ENCODE measurements around the gene NPIPB2. TPM values are rescaled to one million over a fixed set of nuclear protein-coding genes. Genes with fewer than 3 reads are reported as not detected.

The NPIPB2 gene
- total RNA-seq, 1 donor from 2014 or later: 4.9 TPM

DNA sequence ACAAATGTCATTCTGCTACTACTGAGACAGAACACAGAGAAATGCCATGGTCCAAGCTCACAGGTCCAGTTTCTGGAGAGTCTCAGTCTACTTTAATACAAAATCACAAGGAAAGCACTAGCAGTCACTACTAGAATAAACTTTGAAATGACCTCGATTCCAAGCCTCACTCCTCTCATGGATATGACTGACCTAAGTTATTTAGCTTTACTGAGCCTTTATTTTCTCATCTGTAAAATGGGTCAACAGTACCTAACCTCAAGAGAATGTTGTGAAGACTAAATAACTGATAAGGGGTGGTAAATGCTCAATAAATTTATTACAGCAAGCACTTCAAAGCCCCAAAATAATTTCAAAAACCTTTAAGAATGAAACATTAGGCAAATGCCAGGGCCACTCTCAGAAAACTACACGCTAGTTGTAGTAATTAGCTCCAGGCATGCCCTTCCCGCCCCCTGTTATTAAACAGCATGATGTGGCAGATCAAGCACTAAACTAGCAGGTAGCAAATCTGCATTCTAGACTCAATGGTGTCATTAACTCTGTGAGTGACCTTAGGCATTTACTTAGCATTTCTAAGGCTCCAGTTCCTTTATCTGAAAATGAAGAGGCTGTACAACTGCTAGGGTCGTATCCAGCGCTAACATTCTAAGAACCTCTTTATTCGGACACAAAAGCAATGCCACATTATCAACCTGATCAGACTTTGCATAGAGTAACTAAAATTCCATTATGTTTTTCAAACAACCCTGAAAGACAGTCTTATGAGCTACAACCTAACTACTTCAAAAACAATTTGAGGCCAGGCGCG, 34.5 kb downstream of the NPIPB2 start:
- no peak for FAIRE-seq
- no peak for DNase-seq (ENCODE audit: low spot score in 2 of 2)

DNA sequence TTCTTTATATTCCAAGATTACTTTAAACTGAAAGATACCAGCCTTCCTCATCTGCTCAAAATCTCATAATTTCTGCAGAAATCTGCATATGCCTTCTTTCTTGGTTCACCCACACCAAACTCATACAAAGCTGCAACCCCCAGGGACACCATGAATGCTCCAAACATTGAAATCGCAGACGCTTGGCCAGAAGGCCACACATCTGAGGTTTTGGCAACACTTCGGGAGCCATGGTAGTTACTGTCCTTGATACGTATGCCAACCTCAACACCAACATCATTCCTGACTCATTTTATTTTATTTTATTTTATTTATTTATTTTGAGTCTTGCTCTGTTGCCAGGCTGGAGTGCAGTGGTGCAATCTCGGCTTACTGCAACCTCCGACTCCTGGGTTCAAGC, 37.9 kb downstream of the NPIPB2 start:
- FAIRE-seq: no peak

GRCh38 chr16:11901091-11901490, 40.8 kb downstream of the NPIPB2 start:
- FAIRE-seq (no peak), DNase-seq (ENCODE audit: low spot score in 2 of 2) (no peak)

More for the DNA sequence above, 37.9 kb downstream of the NPIPB2 start:
- DNase-seq (ENCODE audit: low spot score in 2 of 2): no peak

GRCh38 chr16:11896486-11897176, 45.2 kb downstream of the NPIPB2 start:
- no peak for FAIRE-seq

DNA sequence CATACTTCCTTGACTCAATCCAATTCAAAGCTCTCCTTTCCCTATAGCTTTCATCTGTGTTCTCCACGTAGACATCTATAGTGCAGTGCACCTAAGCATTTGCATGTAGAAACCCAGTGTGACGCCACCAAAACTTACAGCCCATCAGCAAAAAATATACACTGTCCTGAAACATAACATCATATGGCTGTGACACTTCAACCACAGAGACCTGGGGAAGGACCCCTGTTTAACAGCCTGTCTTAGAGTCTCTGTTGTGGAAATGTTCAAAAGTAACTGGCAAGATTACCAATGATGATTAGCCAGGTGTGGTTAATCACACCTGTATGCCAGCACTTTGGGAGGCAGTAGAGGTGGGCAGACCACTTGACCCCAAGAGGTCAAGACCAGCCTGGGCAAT, 48.3 kb downstream of the NPIPB2 start:
- no peak for FAIRE-seq
- no peak for DNase-seq (ENCODE audit: low spot score in 2 of 2)

More at GRCh38 chr16:11896486-11897176, 45.2 kb downstream of the NPIPB2 start:
- DNase-seq (ENCODE audit: low spot score in 2 of 2): no peak

- DNase-seq (ENCODE audit: low spot score in 2 of 2): no peak
- FAIRE-seq: no peak
Observed at GRCh38 chr16:11892761-11893160, 49.1 kb downstream of the NPIPB2 start.

DNA sequence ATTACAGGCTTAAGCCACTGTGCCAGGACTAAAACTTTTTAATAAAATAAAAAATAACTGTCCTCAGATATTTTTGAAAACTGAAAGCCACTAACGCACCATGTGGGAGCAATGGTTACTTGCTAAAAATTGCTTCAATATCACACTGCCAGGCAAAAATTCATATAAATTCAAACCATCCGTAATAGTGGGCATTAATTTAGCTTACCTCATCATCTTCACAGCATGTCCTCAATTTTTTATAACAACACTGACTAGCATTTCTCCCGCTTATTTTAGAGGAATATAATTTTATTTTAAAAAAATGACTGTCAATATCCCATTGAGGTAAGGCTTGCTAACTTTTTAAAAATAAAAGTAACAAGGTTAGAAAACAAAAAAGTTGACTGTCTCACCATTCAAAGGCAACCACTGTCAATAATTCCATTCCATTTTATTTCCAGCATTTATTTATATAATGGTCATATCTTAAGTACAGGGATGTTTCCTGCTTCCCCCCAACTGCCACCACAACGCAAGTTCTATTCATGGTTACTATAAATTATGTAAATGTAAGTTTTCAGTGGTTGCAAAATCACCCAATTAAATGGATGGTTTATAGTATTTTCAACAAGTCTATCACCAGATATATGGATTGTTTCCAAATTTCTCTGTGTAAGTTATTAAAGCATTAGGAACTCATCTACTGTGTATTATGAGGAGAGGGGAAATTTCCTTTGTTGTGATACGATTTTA, 51.4 kb downstream of the NPIPB2 start:
- DNase-seq (ENCODE audit: low spot score in 2 of 2): no peak
- FAIRE-seq: no peak

DNA sequence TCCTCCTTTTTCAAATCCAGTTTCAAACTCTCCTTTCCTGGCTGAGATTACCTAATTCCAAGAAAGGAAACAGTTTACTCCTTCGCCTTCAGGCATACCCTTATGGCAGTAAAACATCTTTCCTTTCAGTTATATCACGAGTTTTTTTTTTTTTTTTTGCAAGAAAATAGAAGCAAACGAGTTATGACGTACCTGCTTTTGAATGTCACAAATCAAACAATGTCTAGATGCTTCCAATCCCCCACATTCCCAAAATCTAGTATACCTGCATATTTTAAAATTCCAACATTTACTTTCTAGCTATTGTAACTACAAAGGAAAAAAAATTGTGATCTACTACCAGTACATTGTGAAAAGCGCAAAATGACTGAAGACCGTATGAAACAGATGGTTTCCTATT, 55.0 kb downstream of the NPIPB2 start:
- DNase-seq (ENCODE audit: low spot score in 2 of 2): no peak
- no peak for FAIRE-seq

GRCh38 chr16:11884035-11884434, 57.8 kb downstream of the NPIPB2 start:
- DNase-seq (ENCODE audit: low spot score in 2 of 2) (no peak), FAIRE-seq (no peak)

DNA sequence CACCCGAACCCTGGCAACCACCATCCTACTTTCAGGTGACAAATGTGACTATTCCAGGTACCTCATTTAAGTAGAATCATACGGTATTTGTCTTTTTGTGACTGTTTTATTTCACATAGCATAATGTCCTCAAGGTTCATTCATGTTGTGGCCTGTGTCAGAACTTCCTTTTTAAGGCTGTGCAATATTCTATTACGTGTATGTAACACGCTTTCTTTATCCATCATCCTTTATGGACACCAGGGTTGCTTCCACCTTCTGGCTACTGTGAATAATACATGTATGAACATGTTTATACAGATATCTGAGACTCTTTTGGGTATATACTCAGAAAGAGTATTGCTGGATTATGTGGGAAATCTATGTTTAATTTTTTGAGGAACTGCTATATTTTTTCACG, 61.8 kb downstream of the NPIPB2 start:
- no peak for FAIRE-seq
- DNase-seq (ENCODE audit: low spot score in 2 of 2): no peak

GRCh38 chr16:11877374-11877773, 64.5 kb downstream of the NPIPB2 start:
- no peak for FAIRE-seq

More at GRCh38 chr16:11877374-11877773, 64.5 kb downstream of the NPIPB2 start:
- DNase-seq (ENCODE audit: low spot score in 2 of 2): no peak

Small RNAs within 50 kb of the gene (small RNA-seq; reads per million reads assigned to genes)
- gene AC007216.5 (not detected), gene COX6CP1 (not detected), gene UBL5P4 (not detected)

Other genes starting within 250 kb of the NPIPB2 start
- gene TXNDC11, start 199.2 kb downstream of the NPIPB2 start, total RNA-seq: 8.6 TPM
- gene ZC3H7A, start 144.8 kb downstream of the NPIPB2 start, total RNA-seq: 37.1 TPM
- 62.4 TPM for gene RSL1D1, start 90.5 kb downstream of the NPIPB2 start, total RNA-seq
- gene GSPT1, start 26.1 kb downstream of the NPIPB2 start, total RNA-seq: 59.9 TPM
- gene TNFRSF17, start 23.2 kb upstream of the NPIPB2 start, total RNA-seq: 2.0 TPM
- 14.7 TPM for gene SNX29, start 34.7 kb upstream of the NPIPB2 start, total RNA-seq